HG03571 (cell line): ENCODE measurements around the gene OTOL1.

Experiments
- ATAC-seq: cut with Tn5 transposase; IDR thresholded peaks from one replicate; pipeline ENCODE4 v1.9.1; 2021; ENCODE audit not compliant: unreplicated experiment

Gene OTOL1

DNA sequence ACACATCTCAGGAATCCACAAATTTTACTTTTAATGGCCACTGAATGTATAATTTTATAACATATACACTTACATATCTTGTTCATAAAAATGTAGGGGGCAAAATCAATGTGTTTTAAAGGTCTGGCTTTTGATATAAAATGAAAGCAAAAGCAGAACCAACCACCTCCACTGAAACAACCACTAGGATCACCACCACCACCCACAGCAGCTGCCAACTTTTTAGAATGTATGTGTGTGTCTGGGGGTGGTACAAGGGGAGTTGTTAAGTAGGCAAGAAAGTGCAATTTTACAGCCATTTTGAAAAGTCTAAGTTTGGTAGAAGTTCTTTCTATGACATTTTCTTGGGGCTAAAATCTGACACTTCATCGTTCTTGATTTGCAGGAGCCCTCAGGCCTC, 44.0 kb downstream of the OTOL1 start:
- ATAC-seq, result no peak

DNA sequence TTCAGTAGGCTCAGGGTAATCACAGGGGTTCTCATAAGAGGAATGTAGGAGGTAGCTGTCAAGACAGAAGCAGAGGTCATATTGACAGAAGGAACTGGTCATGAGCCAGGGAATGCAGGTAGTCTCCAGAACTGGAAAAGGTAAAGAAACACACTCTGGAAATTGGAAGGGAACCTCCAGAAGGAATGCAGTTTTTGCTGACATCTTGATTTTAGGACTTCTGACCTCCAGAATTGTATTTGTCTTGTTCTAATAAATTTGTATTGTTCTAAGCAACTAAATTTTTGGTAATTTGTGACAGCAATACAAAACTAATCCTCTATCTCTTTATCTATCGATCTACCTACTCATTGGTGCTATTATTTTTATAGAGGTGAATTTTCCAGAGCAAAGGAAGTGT, 49.2 kb downstream of the OTOL1 start:
- no peak for ATAC-seq

DNA sequence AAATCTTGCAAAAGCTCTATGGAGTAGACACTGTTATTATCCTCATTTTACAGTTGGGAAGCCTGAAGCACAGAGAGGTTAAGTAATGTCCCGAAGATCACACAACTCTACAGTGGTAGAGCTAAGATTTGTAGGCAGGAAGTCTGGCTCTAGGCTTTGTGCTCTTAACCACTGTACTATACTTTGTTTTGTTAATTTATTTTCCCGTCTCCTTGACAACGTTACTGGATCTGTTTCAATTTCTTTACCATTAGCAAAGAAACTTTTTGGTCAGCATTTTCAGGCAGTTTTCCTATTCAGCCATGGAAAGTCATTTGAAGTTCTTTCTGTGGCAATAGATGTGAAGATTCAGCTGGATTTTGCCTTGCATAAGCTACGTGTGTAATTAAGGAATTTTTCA, 51.7 kb downstream of the OTOL1 start:
- ATAC-seq, result no peak

GRCh38 chr3:161549261-161549660, 52.7 kb downstream of the OTOL1 start:
- no peak for ATAC-seq

- ATAC-seq, result no peak
These were observed 54.0 kb downstream of the OTOL1 start for GRCh38 chr3:161550491-161551195.

DNA sequence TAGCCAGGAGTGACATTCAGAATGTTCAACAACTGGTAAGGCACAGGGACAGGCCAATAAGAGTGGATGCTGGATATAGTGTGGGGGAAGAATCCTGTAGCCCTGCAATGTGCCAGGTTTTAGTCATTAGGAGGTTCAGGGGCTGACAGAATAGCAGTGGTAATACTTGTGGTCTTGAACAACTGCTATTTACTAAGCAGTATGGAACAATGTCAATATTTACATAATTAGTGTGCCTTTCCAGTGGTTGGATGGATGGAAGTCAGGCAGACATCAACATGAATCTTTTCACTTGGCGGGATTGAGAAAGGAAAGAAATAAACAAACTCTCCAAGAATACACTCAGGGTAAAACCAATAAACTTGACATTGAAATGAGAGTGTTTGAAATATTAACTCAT, 55.1 kb downstream of the OTOL1 start:
- ATAC-seq, result no peak

DNA sequence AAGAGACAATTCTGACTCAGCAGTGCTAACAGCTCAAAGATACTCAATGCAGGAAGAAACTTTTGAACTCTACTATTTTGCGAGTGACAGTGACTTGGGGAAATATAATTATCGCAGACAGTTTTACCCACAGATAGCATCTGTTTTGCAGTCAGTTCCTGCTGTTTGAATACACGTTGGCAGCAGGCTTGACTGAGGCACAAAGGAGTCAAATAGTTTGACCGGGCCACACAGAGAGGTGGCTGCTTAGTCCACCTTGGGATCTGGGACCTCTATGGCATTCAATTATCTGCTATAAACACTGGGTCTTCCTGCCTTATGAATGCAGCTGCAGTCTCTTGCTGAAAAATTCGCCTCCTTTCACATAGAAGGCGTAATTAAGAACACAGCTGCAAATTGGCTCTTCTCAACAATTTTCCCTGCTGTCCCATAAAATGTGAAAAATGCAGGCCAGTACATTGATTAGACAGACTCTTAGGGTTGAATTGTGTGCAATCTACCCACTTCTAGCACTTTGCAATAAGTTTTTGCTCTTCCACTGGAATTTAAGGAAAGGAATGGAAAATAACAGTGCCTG, 56.5 kb downstream of the OTOL1 start:
- no peak for ATAC-seq
